Natural killer cell (primary cell): ENCODE results near the gene AFAP1L2. TPM values are rescaled to one million over a fixed set of nuclear protein-coding genes. Genes with fewer than 3 reads are reported as not detected.

Experiments
- ATAC-seq, 3 donors: fragments of 150-1000 bp in 2 of 3; fragments of 200-7000 bp in 1 of 3; cut with Tn5 transposase; 1 replicate in 1 of 3; 2 replicates in 2 of 3; pipeline ENCODE4 v1.10.0; 2021; ENCODE audit warnings: mild to moderate bottlenecking in 2 of 3, moderate library complexity in 2 of 3
- DNase-seq, 2 donors: peaks; one replicate each; pipeline versions ENCODE4 v3.0.0 to v3.0.0-alpha.2; 2013 to 2021; ENCODE audit warnings: mixed read lengths in 1 of 2
- H3K27ac ChIP-seq: one replicate; pipeline ENCODE4 v1.5.1; 2013; ENCODE audit warnings: mild to moderate bottlenecking, low read length
- H3K27me3 ChIP-seq: one replicate; pipeline ENCODE4 v1.6.1; 2013; ENCODE audit warnings: low read length; ENCODE audit not compliant: control insufficient read depth, insufficient read depth
- H3K36me3 ChIP-seq: one replicate; pipeline ENCODE4 v1.6.1; 2013; ENCODE audit warnings: low read length; ENCODE audit not compliant: control insufficient read depth, insufficient read depth
- H3K4me1 ChIP-seq: one replicate; pipeline ENCODE4 v1.6.1; 2013; ENCODE audit warnings: low read length; ENCODE audit not compliant: control insufficient read depth, insufficient read depth
- H3K4me3 ChIP-seq: one replicate; pipeline ENCODE4 v1.5.1; 2013; ENCODE audit warnings: low read length
- H3K9me3 ChIP-seq: one replicate; pipeline ENCODE4 v1.6.1; 2013; ENCODE audit warnings: low read length; ENCODE audit not compliant: control insufficient read depth, insufficient read depth
- H3K27ac Mint-ChIP-seq, 2 donors: one replicate each; pipeline ENCODE4 v1.8.0; 2022; ENCODE audit warnings: mild to moderate bottlenecking in 2 of 2, mixed read lengths in 2 of 2, moderate library complexity in 1 of 2
- H3K27me3 Mint-ChIP-seq, 2 donors: one replicate each; pipeline ENCODE4 v1.8.0; 2022; ENCODE audit warnings: low read depth in 2 of 2, mixed read lengths in 2 of 2
- H3K36me3 Mint-ChIP-seq: one replicate; pipeline ENCODE4 v1.8.0; 2022; ENCODE audit warnings: mixed read lengths
- H3K4me1 Mint-ChIP-seq, 2 donors: one replicate each; pipeline ENCODE4 v1.8.0; 2022; ENCODE audit warnings: mixed read lengths in 2 of 2
- H3K4me3 Mint-ChIP-seq: one replicate; pipeline ENCODE4 v1.8.0; 2022; ENCODE audit warnings: mild to moderate bottlenecking, moderate library complexity, mixed read lengths
- H3K9me3 Mint-ChIP-seq, 2 donors: one replicate each; pipeline ENCODE4 v1.8.0; 2022; ENCODE audit warnings: mixed read lengths in 2 of 2
- WGBS: methylation state at CpG from one replicate; pipeline ENCODE4 v1.1.7; 2013; ENCODE audit warnings: missing lambda C conversion rate; ENCODE audit not compliant: insufficient coverage; 5-methylcytosine and 5-hydroxymethylcytosine counted together
- intact Hi-C: fragments of 100-400 bp; cut with micrococcal nuclease; formaldehyde crosslinking; loops from one replicate; pipeline ENCODE4 v1.14.2; 2022
- total RNA-seq, 4 donors: library from RNA; stranded (reverse); fragments of 120-200 nt in 1 of 4; gene quantifications; one replicate each; pipeline versions ENCODE4 v1.2.3 to v1.2.4, GENCODE V29; 2013 to 2022
- TF ChIP-seq, protein P1 (sequence below): fragments of 200-600 bp; IDR thresholded peaks from one replicate; pipeline ENCODE4 v1.8.0; 2022; ENCODE audit warnings: antibody characterized with exemption

The AFAP1L2 gene
- total RNA-seq, 3 donors from 2014 or later (not counting 1 experiment from before 2014, with no cell fraction given) = 0.66 to 2.8 (median 1.3) TPM

DNA sequence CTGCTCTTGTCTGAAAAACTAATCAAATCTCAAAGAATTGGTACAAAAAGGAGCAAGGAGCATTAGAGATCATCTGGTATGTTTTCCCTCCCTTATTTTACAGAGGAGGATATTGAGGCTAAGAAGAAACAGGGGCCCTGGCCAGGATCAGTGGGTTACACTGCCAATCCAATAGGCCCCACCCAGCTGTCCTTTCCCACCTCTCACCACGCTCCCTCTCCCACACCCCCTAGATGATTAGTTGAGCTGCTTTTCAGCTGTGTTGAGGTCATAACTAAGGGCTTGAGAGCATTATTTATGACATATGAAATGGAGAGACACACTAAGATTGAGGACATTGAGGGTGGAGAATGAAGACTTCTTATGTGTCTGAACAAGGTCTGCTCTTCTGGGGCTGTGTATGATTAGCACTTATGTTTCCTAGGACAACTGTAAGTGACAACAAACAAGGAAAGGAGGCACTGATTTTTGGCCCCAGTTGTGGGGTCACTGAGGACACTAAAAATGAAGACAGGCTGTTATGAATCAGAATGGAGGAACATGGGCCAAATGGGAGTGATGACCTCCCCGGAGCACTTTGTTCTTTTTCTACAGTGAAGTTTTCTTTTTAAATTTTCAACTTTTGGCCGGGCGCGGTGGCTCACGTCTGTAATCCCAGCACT, 138.8 kb downstream of the AFAP1L2 start:
- 83% methylated on average over 5 of the region's 6 CpGs for WGBS
- H3K27ac Mint-ChIP-seq = no peak overlapping the region
- no peak for DNase-seq
- no peaks in the 10 kb centered on the region for H3K36me3 ChIP-seq
- H3K4me1 Mint-ChIP-seq = no peaks in the 10 kb centered on the region
- H3K36me3 Mint-ChIP-seq = no peaks in the 10 kb centered on the region
- H3K27me3 Mint-ChIP-seq = peaks cover 0 to 4% of the 10 kb centered on the region in 2 donors
- no peak overlapping the region for H3K4me3 Mint-ChIP-seq
- TF ChIP-seq, protein P1, sequence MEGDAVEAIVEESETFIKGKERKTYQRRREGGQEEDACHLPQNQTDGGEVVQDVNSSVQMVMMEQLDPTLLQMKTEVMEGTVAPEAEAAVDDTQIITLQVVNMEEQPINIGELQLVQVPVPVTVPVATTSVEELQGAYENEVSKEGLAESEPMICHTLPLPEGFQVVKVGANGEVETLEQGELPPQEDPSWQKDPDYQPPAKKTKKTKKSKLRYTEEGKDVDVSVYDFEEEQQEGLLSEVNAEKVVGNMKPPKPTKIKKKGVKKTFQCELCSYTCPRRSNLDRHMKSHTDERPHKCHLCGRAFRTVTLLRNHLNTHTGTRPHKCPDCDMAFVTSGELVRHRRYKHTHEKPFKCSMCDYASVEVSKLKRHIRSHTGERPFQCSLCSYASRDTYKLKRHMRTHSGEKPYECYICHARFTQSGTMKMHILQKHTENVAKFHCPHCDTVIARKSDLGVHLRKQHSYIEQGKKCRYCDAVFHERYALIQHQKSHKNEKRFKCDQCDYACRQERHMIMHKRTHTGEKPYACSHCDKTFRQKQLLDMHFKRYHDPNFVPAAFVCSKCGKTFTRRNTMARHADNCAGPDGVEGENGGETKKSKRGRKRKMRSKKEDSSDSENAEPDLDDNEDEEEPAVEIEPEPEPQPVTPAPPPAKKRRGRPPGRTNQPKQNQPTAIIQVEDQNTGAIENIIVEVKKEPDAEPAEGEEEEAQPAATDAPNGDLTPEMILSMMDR = no peak
- H3K27me3 ChIP-seq = no peaks in the 10 kb centered on the region
- no peak overlapping the region for H3K27ac ChIP-seq
- no peaks in the 10 kb centered on the region for H3K9me3 ChIP-seq
- H3K4me3 ChIP-seq = no peak overlapping the region
- no peak for ATAC-seq
- H3K9me3 Mint-ChIP-seq = no peaks in the 10 kb centered on the region
- intact Hi-C loops = no loop called here
- H3K4me1 ChIP-seq = no peaks in the 10 kb centered on the region

DNA sequence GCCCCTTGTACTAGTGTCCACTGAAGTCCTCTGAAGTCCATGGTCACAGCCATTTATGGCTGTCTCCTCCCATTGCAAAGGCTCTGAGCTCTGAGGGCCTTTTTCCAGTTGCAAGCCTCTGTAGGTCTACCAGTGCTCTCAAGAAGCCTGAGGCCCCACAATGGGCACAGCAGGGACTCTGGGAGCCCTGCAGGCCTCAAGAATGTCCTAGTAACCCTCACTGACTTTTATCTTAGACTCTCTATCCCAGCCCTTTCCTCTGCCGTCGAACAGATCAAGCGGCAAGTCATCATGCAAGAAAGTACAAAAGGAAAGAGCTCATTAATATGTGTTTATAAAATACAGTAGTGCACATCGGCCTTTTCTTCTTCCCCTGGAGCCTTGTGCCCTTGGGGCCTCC, 141.8 kb downstream of the AFAP1L2 start:
- Histone ChIP-seq H3K27ac (no peak overlapping the region), H3K4me1 (no peaks in the 10 kb centered on the region), H3K36me3 (no peaks in the 10 kb centered on the region), H3K4me3 (no peak overlapping the region), H3K27me3 (no peaks in the 10 kb centered on the region), H3K9me3 (no peaks in the 10 kb centered on the region)
- intact Hi-C loops = no loop called here
- 94% methylated on average over 4 of the region's 4 CpGs for WGBS
- Mint-ChIP-seq H3K4me1 (no peaks in the 10 kb centered on the region), H3K27ac (no peak overlapping the region), H3K9me3 (no peaks in the 10 kb centered on the region), H3K4me3 (no peak overlapping the region), H3K36me3 (no peaks in the 10 kb centered on the region), H3K27me3 (peaks cover 0 to 6% of the 10 kb centered on the region in 2 donors)
- TF ChIP-seq, protein P1 = no peak
- no peak for ATAC-seq
- DNase-seq = no peak

DNA sequence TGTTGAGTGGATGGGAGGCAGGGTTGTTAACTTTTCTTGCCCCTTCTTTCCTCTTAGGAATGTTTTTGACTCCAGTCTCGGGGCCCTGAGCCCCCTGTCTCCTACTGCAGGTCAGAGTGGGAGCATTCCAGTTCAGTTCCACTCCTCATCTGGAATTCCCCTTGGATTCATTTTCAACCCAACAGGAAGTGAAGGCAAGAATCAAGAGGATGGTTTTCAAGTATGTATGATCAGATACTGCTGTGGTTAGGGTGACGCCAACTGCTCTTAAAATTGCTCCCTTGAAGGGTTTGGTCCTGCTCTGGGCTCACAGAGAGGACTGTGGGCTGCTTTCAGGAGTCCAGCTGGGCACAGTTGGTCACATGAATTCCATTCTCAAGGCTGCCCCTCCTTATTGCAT, 143.2 kb downstream of the AFAP1L2 start:
- H3K4me1 ChIP-seq = no peaks in the 10 kb centered on the region
- H3K36me3 ChIP-seq = no peaks in the 10 kb centered on the region
- DNase-seq = no peak
- no peaks in the 10 kb centered on the region for H3K9me3 Mint-ChIP-seq
- no peaks in the 10 kb centered on the region for H3K27me3 ChIP-seq
- H3K27ac Mint-ChIP-seq = no peak overlapping the region
- no peak overlapping the region for H3K4me3 ChIP-seq
- intact Hi-C loops = no loop called here
- peaks cover 0 to 6% of the 10 kb centered on the region in 2 donors for H3K27me3 Mint-ChIP-seq
- no peaks in the 10 kb centered on the region for H3K4me1 Mint-ChIP-seq
- H3K36me3 Mint-ChIP-seq = no peaks in the 10 kb centered on the region
- ATAC-seq = no peak
- H3K27ac ChIP-seq = no peak overlapping the region
- H3K4me3 Mint-ChIP-seq = no peak overlapping the region
- TF ChIP-seq, protein P1 = no peak
- no peaks in the 10 kb centered on the region for H3K9me3 ChIP-seq
- 64% methylated on average over 2 of the region's 2 CpGs for WGBS

DNA sequence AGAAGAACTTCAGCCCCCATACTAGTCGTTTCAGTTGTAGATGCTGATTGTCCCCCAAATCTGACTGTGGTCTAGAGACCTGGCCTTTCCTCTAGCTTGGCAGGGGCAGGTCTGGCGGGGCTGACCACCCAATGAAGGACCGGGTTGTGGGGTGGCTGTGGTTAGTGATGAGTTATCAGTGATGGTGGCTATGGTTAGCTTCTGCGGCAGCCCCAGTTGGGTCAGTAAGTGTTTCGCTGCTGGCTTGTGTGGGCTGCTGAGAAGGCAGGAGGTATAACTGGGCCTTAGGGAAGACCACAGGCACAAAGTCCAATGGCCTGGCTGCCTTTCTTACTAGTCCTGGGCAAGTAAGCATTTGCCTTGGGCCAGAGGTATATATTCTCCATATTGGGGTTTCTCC, 143.9 kb downstream of the AFAP1L2 start:
- H3K36me3 ChIP-seq = no peaks in the 10 kb centered on the region
- no peaks in the 10 kb centered on the region for H3K4me1 ChIP-seq
- DNase-seq = no peak
- no peaks in the 10 kb centered on the region for H3K36me3 Mint-ChIP-seq
- ATAC-seq = no peak
- no peaks in the 10 kb centered on the region for H3K27me3 ChIP-seq
- H3K27me3 Mint-ChIP-seq = peaks cover 0 to 6% of the 10 kb centered on the region in 2 donors
- H3K9me3 Mint-ChIP-seq = no peaks in the 10 kb centered on the region
- no peaks in the 10 kb centered on the region for H3K9me3 ChIP-seq
- no peak overlapping the region for H3K4me3 ChIP-seq
- no peak overlapping the region for H3K4me3 Mint-ChIP-seq
- H3K27ac ChIP-seq = no peak overlapping the region
- no peak overlapping the region for H3K27ac Mint-ChIP-seq
- intact Hi-C loops = no loop called here
- TF ChIP-seq, protein P1 = no peak
- 65% methylated on average over 5 of the region's 5 CpGs for WGBS
- H3K4me1 Mint-ChIP-seq = no peaks in the 10 kb centered on the region
